ENCODE measurements around the gene USP38. TPM values are rescaled to one million over a fixed set of nuclear protein-coding genes. Genes with fewer than 3 reads are reported as not detected.

USP38 gene
- total RNA-seq, 6 donors from 2014 or later, result 14.7 to 41.7 (median 23.4) TPM

GRCh38 chr4:143184217-143184502 is 557 bp upstream of the USP38 start:
- ATAC-seq (ENCODE audit: low FRiP score in 2 of 2) (peak in 1 of 2 donors; percentile 54), DNase-seq (no peak)
- Histone ChIP-seq H3K27ac (peak overlapping the region; percentile 92 to 95 (median 94)), H3K4me1 (peaks cover 25 to 45% (median 32%) of the 10 kb centered on the region in 4 donors), H3K9me3 (no peaks in the 10 kb centered on the region), H3K27me3 (no peaks in the 10 kb centered on the region), H3K4me3 (peak overlapping the region; percentile 18 to 76 (median 66)), H3K36me3 (peaks cover 0 to 6% (median 0%) of the 10 kb centered on the region in 4 donors)
- TF ChIP-seq POLR2AphosphoS5 (IDR thresholded peaks at IDR 0.05), result no peak
- WGBS, 2 donors, result 0 to 1% methylated on average over 11 of the region's 11 CpGs

DNA sequence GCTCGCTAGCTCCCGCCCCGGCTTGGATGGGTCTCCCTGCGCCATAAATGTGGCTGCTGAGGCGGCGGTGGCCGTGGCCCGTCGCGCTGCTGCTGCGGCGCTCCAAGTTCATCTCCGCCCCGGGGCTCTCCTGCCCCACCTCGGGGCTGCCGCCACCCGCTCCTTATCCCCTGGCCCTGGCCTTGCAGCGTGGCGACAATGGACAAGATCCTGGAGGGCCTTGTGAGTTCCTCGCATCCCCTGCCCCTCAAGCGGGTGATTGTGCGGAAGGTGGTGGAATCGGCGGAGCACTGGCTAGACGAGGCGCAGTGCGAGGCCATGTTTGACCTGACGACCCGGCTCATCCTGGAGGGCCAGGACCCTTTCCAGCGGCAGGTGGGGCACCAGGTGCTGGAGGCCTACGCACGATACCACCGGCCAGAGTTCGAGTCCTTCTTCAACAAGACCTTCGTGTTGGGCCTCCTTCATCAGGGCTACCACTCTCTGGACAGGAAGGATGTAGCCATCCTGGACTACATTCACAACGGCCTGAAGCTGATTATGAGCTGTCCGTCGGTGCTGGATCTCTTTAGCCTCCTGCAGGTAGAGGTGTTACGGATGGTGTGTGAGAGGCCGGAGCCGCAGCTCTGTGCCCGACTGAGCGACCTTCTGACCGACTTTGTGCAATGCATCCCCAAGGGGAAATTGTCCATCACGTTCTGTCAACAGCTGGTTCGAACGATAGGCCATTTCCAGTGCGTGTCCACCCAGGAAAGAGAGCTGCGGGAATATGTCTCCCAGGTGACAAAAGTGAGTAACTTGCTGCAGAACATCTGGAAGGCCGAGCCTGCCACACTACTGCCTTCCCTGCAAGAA is 763 bp downstream of the USP38 start:
- WGBS, 2 donors, result 0 to 2% methylated on average over 13 to 37 of the region's 50 CpGs
- H3K4me1 ChIP-seq, result peaks cover 38 to 56% (median 44%) of the 10 kb centered on the region in 4 donors
- TF ChIP-seq POLR2AphosphoS5 (IDR thresholded peaks at IDR 0.05) (no peak), POLR2A (IDR thresholded peaks at IDR 0.05) (no peak), EP300 (IDR thresholded peaks at IDR 0.05) (no peak)
- TF ChIP-seq, protein P1, sequence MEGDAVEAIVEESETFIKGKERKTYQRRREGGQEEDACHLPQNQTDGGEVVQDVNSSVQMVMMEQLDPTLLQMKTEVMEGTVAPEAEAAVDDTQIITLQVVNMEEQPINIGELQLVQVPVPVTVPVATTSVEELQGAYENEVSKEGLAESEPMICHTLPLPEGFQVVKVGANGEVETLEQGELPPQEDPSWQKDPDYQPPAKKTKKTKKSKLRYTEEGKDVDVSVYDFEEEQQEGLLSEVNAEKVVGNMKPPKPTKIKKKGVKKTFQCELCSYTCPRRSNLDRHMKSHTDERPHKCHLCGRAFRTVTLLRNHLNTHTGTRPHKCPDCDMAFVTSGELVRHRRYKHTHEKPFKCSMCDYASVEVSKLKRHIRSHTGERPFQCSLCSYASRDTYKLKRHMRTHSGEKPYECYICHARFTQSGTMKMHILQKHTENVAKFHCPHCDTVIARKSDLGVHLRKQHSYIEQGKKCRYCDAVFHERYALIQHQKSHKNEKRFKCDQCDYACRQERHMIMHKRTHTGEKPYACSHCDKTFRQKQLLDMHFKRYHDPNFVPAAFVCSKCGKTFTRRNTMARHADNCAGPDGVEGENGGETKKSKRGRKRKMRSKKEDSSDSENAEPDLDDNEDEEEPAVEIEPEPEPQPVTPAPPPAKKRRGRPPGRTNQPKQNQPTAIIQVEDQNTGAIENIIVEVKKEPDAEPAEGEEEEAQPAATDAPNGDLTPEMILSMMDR (IDR thresholded peaks at IDR 0.05), result no peak
- peak in 1 of 2 donors; percentile 31 for DNase-seq
- H3K27ac ChIP-seq, result peak overlapping the region; percentile 92 to 95 (median 94)
- H3K4me3 ChIP-seq, result peak overlapping the region; percentile 61 to 76 (median 68)
- H3K9me3 ChIP-seq, result no peaks in the 10 kb centered on the region
- no peaks in the 10 kb centered on the region for H3K27me3 ChIP-seq
- ATAC-seq (ENCODE audit: low FRiP score in 2 of 2), result peak; percentile 48 to 49
- peaks cover 0 to 19% (median under 1%) of the 10 kb centered on the region in 4 donors for H3K36me3 ChIP-seq

GRCh38 chr4:143186212-143186611 is 1.5 kb downstream of the USP38 start:
- H3K36me3 ChIP-seq, result peaks cover 0 to 26% (median 4%) of the 10 kb centered on the region in 4 donors
- WGBS, 2 donors, result 4% methylated on average over 6 of the region's 6 CpGs
- H3K27me3 ChIP-seq, result no peaks in the 10 kb centered on the region
- no peaks in the 10 kb centered on the region for H3K9me3 ChIP-seq
- peaks cover 42 to 60% (median 44%) of the 10 kb centered on the region in 4 donors for H3K4me1 ChIP-seq
- DNase-seq, result no peak
- no peak for ATAC-seq (ENCODE audit: low FRiP score in 2 of 2)
- peak overlapping the region; percentile 61 to 76 (median 68) for H3K4me3 ChIP-seq
- H3K27ac ChIP-seq, result peak overlapping the region; percentile 92 to 95 (median 94)
- TF ChIP-seq EP300 (IDR thresholded peaks at IDR 0.05), result no peak
- TF ChIP-seq, protein P1 (IDR thresholded peaks at IDR 0.05), result no peak
- TF ChIP-seq POLR2AphosphoS5 (IDR thresholded peaks at IDR 0.05), result no peak

DNA sequence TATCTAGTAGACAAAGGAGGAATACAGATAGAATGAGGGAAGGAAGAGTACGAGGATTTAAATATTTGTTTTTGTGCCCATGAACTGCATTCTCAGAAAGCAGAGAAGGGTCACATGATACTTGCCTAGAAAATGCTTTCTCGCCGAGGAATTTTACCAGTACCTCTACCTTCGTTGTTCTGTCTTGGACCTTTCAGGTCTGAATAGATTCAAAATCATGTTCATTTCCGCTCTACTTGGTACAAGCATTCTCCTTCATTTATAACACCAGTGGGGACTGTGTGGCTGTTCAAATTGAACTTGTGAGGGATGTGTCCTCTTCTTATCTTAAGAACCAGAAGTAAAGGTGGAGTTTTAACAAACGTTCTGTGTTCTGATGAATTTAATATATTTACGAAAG is 1.9 kb downstream of the USP38 start:
- peaks cover 42 to 60% (median 44%) of the 10 kb centered on the region in 4 donors for H3K4me1 ChIP-seq

More for the DNA sequence above, 1.9 kb downstream of the USP38 start:
- DNase-seq, result no peak
- Histone ChIP-seq H3K27ac (peak overlapping the region in 3 of 4 donors; percentile 92 to 95 (median 94)), H3K36me3 (peaks cover 0 to 31% (median 6%) of the 10 kb centered on the region in 4 donors), H3K27me3 (no peaks in the 10 kb centered on the region), H3K9me3 (no peaks in the 10 kb centered on the region), H3K4me3 (peak overlapping the region; percentile 61 to 76 (median 68))
- no peak for TF ChIP-seq POLR2AphosphoS5 (IDR thresholded peaks at IDR 0.05)
- TF ChIP-seq EP300 (IDR thresholded peaks at IDR 0.05), result no peak
- TF ChIP-seq, protein P1 (IDR thresholded peaks at IDR 0.05), result no peak
- no peak for TF ChIP-seq POLR2A (IDR thresholded peaks at IDR 0.05)
- ATAC-seq (ENCODE audit: low FRiP score in 2 of 2), result no peak
- 3 to 5% methylated on average over 7 of the region's 7 CpGs for WGBS, 2 donors
